ENCODE results near the gene ATF4. TPM values are rescaled to one million over a fixed set of nuclear protein-coding genes. Genes with fewer than 3 reads are reported as not detected.

The ATF4 gene
- 314 to 397 TPM (median 337 TPM) in 5 replicates for total RNA-seq (2022; extraction: Qiagen RNA extraction; ENCODE audit: low read depth)

GRCh38 chr22:39520226-39521105 lies at the start of gene ATF4:
TSS of gene ATF4 (plus strand) at chr22:39520562. CDS start at chr22:39521446, 884 bp downstream.

GRCh38 chr22:39502109-39502788 lies 18.1 kb upstream of the ATF4 start, which contains the start of gene MIEF1:
TSS of gene MIEF1 (plus strand) at chr22:39502290. CDS start at chr22:39511295, 9,005 bp downstream.

GRCh38 chr22:39532215-39533073 lies 12.1 kb downstream of the ATF4 start, which contains the start of gene RPS19BP1:
TSS of gene RPS19BP1 (minus strand) at chr22:39532748. CDS start at chr22:39532738, 10 bp downstream.

GRCh38 chr22:39570665-39571064 lies 50.3 kb downstream of the ATF4 start, which contains the start of gene CACNA1I:
TSS of gene CACNA1I (plus strand) at chr22:39570753. CDS start at chr22:39570753, 0 bp downstream.

Other genes with a start within 250 kb of the ATF4 start
- 1,707 to 1,938 TPM (median 1,738 TPM) in 5 replicates for gene RPL3, start 200.9 kb upstream of the ATF4 start, total RNA-seq (2022; extraction: Qiagen RNA extraction; ENCODE audit: low read depth)
- 6.1 to 13.5 TPM (median 11.4 TPM) in 5 replicates for gene SYNGR1, start 170.6 kb upstream of the ATF4 start, total RNA-seq (2022; extraction: Qiagen RNA extraction; ENCODE audit: low read depth)
- 6.6 to 11.7 TPM (median 10.8 TPM) in 5 replicates for gene TAB1, start 120.8 kb upstream of the ATF4 start, total RNA-seq (2022; extraction: Qiagen RNA extraction; ENCODE audit: low read depth)
- gene MGAT3, start 63.5 kb upstream of the ATF4 start, total RNA-seq (2022; extraction: Qiagen RNA extraction; ENCODE audit: low read depth): 0.20 to 0.76 TPM (median 0.56 TPM) in 5 replicates
- 20.9 to 28.7 TPM (median 23.6 TPM) in 5 replicates for gene MIEF1, start 18.3 kb upstream of the ATF4 start, total RNA-seq (2022; extraction: Qiagen RNA extraction; ENCODE audit: low read depth)
- gene RPS19BP1, start 12.2 kb downstream of the ATF4 start, total RNA-seq (2022; extraction: Qiagen RNA extraction; ENCODE audit: low read depth): 66.5 to 118 TPM (median 97.0 TPM) in 5 replicates
- 0.02 to 0.06 TPM (median 0.03 TPM) in 4 of 5 replicates, not detected in the other for gene CACNA1I, start 50.2 kb downstream of the ATF4 start, total RNA-seq (2022; extraction: Qiagen RNA extraction; ENCODE audit: low read depth)